H1 (cell line): ENCODE data around the gene KRTAP10-3.

Source experiments
- CBX8 ChIP-seq: fragments of 300-800, 300-1000 bp; sonication (generic); IDR thresholded peaks from 2 replicates; pipeline ENCODE4 v1.7.1; 2016; ENCODE audit warnings: low read depth, low read length, borderline replicate concordance
- CREB1 ChIP-seq: IDR thresholded peaks from 2 replicates; pipeline ENCODE4 v1.6.1; 2012; ENCODE audit warnings: inconsistent platforms
- POLR2A ChIP-seq, 2 experiments: IDR thresholded peaks; 1 replicate in 1 of 2; 2 replicates in 1 of 2; pipeline ENCODE4 v1.6.1; 2011; ENCODE audit warnings: low read depth in 2 of 2, low read length in 2 of 2, mild to moderate bottlenecking in 2 of 2; ENCODE audit errors: control extremely low read depth in 1 of 2
- RFX5 ChIP-seq: IDR thresholded peaks from 2 replicates; pipeline ENCODE4 v1.6.1; 2011; ENCODE audit warnings: low read depth, low read length, improper control_type of control experiment, borderline replicate concordance
- TCF12 ChIP-seq: IDR thresholded peaks from 2 replicates; pipeline ENCODE4 v1.6.1; 2011; ENCODE audit warnings: low read depth, mild to moderate bottlenecking, low read length
- TF ChIP-seq, protein P1 (sequence below), 3 experiments: IDR thresholded peaks; 1 replicate in 2 of 3; 2 replicates in 1 of 3; pipeline versions ENCODE4 v1.5.1 to v1.6.1; 2011; ENCODE audit warnings: low read length in 3 of 3, mild to moderate bottlenecking in 3 of 3, inconsistent platforms in 2 of 3, low read depth in 1 of 3, moderate library complexity in 1 of 3; ENCODE audit not compliant: insufficient read depth in 1 of 3; ENCODE audit errors: control extremely low read depth in 1 of 3

DNA sequence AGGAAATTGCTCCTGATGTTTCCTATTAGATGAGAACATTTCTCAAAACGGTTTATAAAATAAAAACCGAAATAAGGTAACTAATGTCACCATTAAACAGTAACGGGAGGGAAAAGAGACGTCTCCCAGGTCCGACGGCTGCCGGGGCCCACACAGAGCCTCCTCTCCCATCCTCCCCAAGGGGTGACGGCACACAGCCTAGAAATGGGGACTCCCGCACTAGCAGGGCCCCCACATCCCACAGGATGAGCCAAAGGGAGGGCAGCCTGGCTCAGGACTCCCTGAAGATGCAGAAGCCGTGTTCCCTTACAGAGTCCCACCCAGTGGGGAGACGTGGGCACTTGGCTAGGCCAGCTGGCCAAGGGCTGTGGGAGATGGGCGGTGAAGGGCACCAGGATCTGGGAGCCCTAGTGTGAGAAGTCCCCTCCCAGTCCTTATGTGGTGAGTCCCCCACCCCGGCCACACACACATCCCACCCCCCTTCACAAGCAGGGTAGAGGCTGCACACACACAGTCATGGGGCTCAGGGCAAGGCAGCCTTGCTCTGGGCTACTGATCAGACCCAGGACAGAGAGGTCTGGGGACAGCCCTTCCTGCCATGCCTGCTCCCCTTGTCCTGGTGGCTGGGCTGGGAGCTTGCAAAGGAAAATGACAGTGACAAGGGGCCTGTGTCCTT, 3.3 kb downstream of the KRTAP10-3 start:
- no peak for TF ChIP-seq RFX5
- TF ChIP-seq, protein P1, sequence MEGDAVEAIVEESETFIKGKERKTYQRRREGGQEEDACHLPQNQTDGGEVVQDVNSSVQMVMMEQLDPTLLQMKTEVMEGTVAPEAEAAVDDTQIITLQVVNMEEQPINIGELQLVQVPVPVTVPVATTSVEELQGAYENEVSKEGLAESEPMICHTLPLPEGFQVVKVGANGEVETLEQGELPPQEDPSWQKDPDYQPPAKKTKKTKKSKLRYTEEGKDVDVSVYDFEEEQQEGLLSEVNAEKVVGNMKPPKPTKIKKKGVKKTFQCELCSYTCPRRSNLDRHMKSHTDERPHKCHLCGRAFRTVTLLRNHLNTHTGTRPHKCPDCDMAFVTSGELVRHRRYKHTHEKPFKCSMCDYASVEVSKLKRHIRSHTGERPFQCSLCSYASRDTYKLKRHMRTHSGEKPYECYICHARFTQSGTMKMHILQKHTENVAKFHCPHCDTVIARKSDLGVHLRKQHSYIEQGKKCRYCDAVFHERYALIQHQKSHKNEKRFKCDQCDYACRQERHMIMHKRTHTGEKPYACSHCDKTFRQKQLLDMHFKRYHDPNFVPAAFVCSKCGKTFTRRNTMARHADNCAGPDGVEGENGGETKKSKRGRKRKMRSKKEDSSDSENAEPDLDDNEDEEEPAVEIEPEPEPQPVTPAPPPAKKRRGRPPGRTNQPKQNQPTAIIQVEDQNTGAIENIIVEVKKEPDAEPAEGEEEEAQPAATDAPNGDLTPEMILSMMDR (IDR thresholded peaks at IDR 0.05; ENCODE audit: control extremely low read depth in 1 of 3, insufficient read depth in 1 of 3, low read depth in 1 of 3, low read length in 3 of 3) = no peak
- no peak for TF ChIP-seq CREB1
- TF ChIP-seq CBX8 = no peak
- no peak for TF ChIP-seq POLR2A (IDR thresholded peaks at IDR 0.05; ENCODE audit: control extremely low read depth in 1 of 2, low read depth in 2 of 2, low read length in 2 of 2)
- no peak for TF ChIP-seq TCF12
